K562 (cell line): ENCODE data around the gene NUB1. TPM values are rescaled to one million over a fixed set of nuclear protein-coding genes. Genes with fewer than 3 reads are reported as not detected.

Source experiments
- ATAC-seq: fragments of 200-7000 bp; cut with Tn5 transposase; 3 replicates; pipeline ENCODE4 v1.9.1; 2020; ENCODE audit warnings: moderate library complexity
- BruUV-seq: library from RNA; stranded (reverse); fragments of 400-500 nt; replicated peaks from 2 replicates; lab custom pipeline; 2021; lab: Mats Ljungman, UMichigan
- CTCF ChIA-PET: fragments of 300-600 bp; formaldehyde crosslinking; extraction: SDS; loops from one replicate; lab custom pipeline; 2021; ENCODE audit warnings: low intra/inter-chr PET ratio; lab: Yijun Ruan, JAX
- POLR2A ChIA-PET: fragments of 300-600, 350-650 bp; sonication (Branson Sonifier 250); formaldehyde crosslinking; extraction: SDS; loops from one replicate; lab custom pipeline; 2021; ENCODE audit warnings: antibody characterized with exemption, inconsistent platforms; lab: Yijun Ruan, JAX
- DNase-seq, 4 experiments: peaks; one replicate each; pipeline versions ENCODE4 v3.0.0 to v3.0.0-alpha.2; 2011 to 2018; ENCODE audit warnings: low spot score in 3 of 4, mixed read lengths in 3 of 4; ENCODE audit errors: extremely low read depth in 1 of 4
- FAIRE-seq: peaks from 2 replicates; lab custom pipeline; 2011; peaks lifted over from hg19 to GRCh38; lab: Jason Lieb, UNC
- H2AFZ ChIP-seq: 2 replicates; pipeline ENCODE4 v1.6.0; 2011; ENCODE audit warnings: low read depth, low read length, control low read depth, inconsistent platforms
- H3K27ac ChIP-seq: fragments of 200-600 bp; 3 replicates; pipeline ENCODE4 v1.8.0; 2011; ENCODE audit warnings: low read depth, mild to moderate bottlenecking, control low read depth, inconsistent platforms, low read length, moderate library complexity, mixed read lengths; ENCODE audit errors: extremely low read depth
- H3K27me3 ChIP-seq, 2 experiments: fragments of 300-600 bp in 1 of 2; 2 replicates in 1 of 2; 3 replicates in 1 of 2; pipeline versions ENCODE4 v1.6.0 to v1.8.0; 2011; ENCODE audit warnings: inconsistent platforms in 2 of 2, low read length in 2 of 2, mild to moderate bottlenecking in 1 of 2, mixed read lengths in 1 of 2, moderate library complexity in 1 of 2; ENCODE audit not compliant: control insufficient read depth in 2 of 2, insufficient read depth in 2 of 2
- H3K36me3 ChIP-seq: fragments of 300-600 bp; 3 replicates; pipeline ENCODE4 v1.8.0; 2011; ENCODE audit warnings: mild to moderate bottlenecking, low read length, inconsistent platforms; ENCODE audit not compliant: control insufficient read depth, insufficient read depth
- H3K4me1 ChIP-seq, 2 experiments: fragments of 200-600 bp in 1 of 2; replicated peaks in 1 of 2; 2 replicates in 1 of 2; 3 replicates in 1 of 2; pipeline versions ENCODE4 v1.5.1 to v1.8.0; 2011; ENCODE audit warnings: inconsistent platforms in 2 of 2, low read length in 2 of 2, mild to moderate bottlenecking in 1 of 2, mixed read lengths in 1 of 2, moderate library complexity in 1 of 2; ENCODE audit not compliant: control insufficient read depth in 2 of 2, insufficient read depth in 2 of 2
- H3K4me2 ChIP-seq: 2 replicates; pipeline ENCODE4 v1.6.1; 2011; ENCODE audit warnings: low read length, control low read depth, inconsistent platforms, mixed read lengths; ENCODE audit not compliant: insufficient read depth
- H3K4me3 ChIP-seq: fragments of 200-600 bp; sonication (generic), shearing (Covaris generic); 2 replicates; pipeline ENCODE4 v1.5.1; 2016; ENCODE audit warnings: control low read depth, inconsistent platforms
- H3K79me2 ChIP-seq: fragments of 200-600 bp; 3 replicates; pipeline ENCODE4 v1.8.0; 2011; ENCODE audit warnings: low read length, inconsistent platforms; ENCODE audit not compliant: control insufficient read depth, insufficient read depth
- H3K9ac ChIP-seq, 2 experiments: 2 replicates each; pipeline versions ENCODE4 v1.6.0 to v1.6.1; 2011; ENCODE audit warnings: low read depth in 2 of 2, low read length in 2 of 2, control low read depth in 1 of 2, inconsistent platforms in 1 of 2, mild to moderate bottlenecking in 1 of 2, mixed read lengths in 1 of 2; ENCODE audit not compliant: insufficient read depth in 1 of 2
- H3K9me1 ChIP-seq: one replicate; pipeline ENCODE4 v1.6.0; 2011; ENCODE audit warnings: inconsistent platforms, mild to moderate bottlenecking, low read length, moderate library complexity; ENCODE audit not compliant: control insufficient read depth, insufficient read depth
- H3K9me3 ChIP-seq: replicated peaks from 2 replicates; pipeline ENCODE4 v1.5.1; 2011; ENCODE audit warnings: low read depth, low read length, inconsistent platforms; ENCODE audit not compliant: control insufficient read depth, insufficient read depth
- H4K20me1 ChIP-seq: replicated peaks from 2 replicates; pipeline ENCODE4 v1.6.1; 2011; ENCODE audit warnings: low read length, inconsistent platforms, mixed read lengths; ENCODE audit not compliant: control insufficient read depth, insufficient read depth
- DACH1 ChIP-seq: fragments of 450-650 bp; IDR thresholded peaks from 2 replicates; pipeline ENCODE4 v1.6.1; 2018; ENCODE audit not compliant: partially characterized antibody
- GABPA ChIP-seq: fragments of 200-800 bp; sonication (Bioruptor generic); conservative IDR thresholded peaks from 2 replicates; pipeline ENCODE4 v1.6.1; 2016; ENCODE audit warnings: low read depth, missing genetic modification characterization, missing compliant biosample characterization
- KDM1A ChIP-seq, 2 experiments: fragments of 450-650 bp; IDR thresholded peaks; 2 replicates each; pipeline ENCODE4 v1.6.1; 2016; ENCODE audit warnings: mild to moderate bottlenecking in 2 of 2
- MXI1 ChIP-seq: IDR thresholded peaks from 2 replicates; pipeline ENCODE4 v1.6.1; 2011; ENCODE audit warnings: low read depth, mild to moderate bottlenecking, improper control_type of control experiment, low read length
- PPARD ChIP-seq: fragments of 250-450 bp; sonication (Bioruptor Pico); IDR thresholded peaks from 2 replicates; pipeline ENCODE4 v1.8.0; 2022; ENCODE audit warnings: inconsistent platforms, mild to moderate bottlenecking, moderate library complexity
- PTBP1 ChIP-seq: fragments of 200-400 bp; formaldehyde crosslinking; IDR thresholded peaks from 2 replicates; pipeline ENCODE4 v1.6.1; 2017; ENCODE audit warnings: low read depth, low read length
- RBM25 ChIP-seq: fragments of 200-400 bp; formaldehyde crosslinking; IDR thresholded peaks from 2 replicates; pipeline ENCODE4 v1.6.1; 2018; ENCODE audit warnings: low read length, low read depth, moderate library complexity; ENCODE audit not compliant: severe bottlenecking
- RNF2 ChIP-seq: sonication (generic); IDR thresholded peaks from 2 replicates; pipeline ENCODE4 v1.6.1; 2016
- SMARCC2 ChIP-seq: fragments of 450-650 bp; IDR thresholded peaks from 2 replicates; pipeline ENCODE4 v1.6.1; 2017; ENCODE audit warnings: antibody characterized with exemption, moderate library complexity, mild to moderate bottlenecking, low read depth
- TBL1XR1 ChIP-seq, 2 experiments: IDR thresholded peaks; 2 replicates each; pipeline ENCODE4 v1.6.1; 2012; ENCODE audit warnings: improper control_type of control experiment in 2 of 2, low read length in 2 of 2, mild to moderate bottlenecking in 1 of 2
- ZBTB8A ChIP-seq: fragments of 450-650 bp; IDR thresholded peaks from 2 replicates; pipeline ENCODE4 v1.6.1; 2018; ENCODE audit warnings: mild to moderate bottlenecking, moderate library complexity; ENCODE audit not compliant: partially characterized antibody
- ZNF282 ChIP-seq: sonication (generic); formaldehyde crosslinking; IDR thresholded peaks from 2 replicates; pipeline ENCODE4 v1.8.1; 2023; ENCODE audit warnings: missing genetic modification reagents
- ZNF551 ChIP-seq: fragments of 250-450 bp; sonication (Bioruptor Pico); IDR thresholded peaks from 2 replicates; pipeline ENCODE4 v1.5.0; 2021; ENCODE audit warnings: mild to moderate bottlenecking, moderate library complexity
- ZNF586 ChIP-seq: fragments of 450-650 bp; formaldehyde crosslinking; conservative IDR thresholded peaks from 2 replicates; pipeline ENCODE4 v1.4.0; 2020; ENCODE audit warnings: mild to moderate bottlenecking, moderate library complexity
- ZNF75A ChIP-seq: fragments of 450-650 bp; formaldehyde crosslinking; IDR thresholded peaks from 2 replicates; pipeline ENCODE4 v1.4.0; 2020; ENCODE audit warnings: mild to moderate bottlenecking
- WGBS: fragments of 100-300 bp; shearing (Covaris generic); methylation state at CpG from one replicate; pipeline ENCODE4 v1.1.6; 2016; ENCODE audit warnings: low coverage, mixed read lengths; ENCODE audit not compliant: insufficient coverage; ENCODE audit errors: missing lambda C conversion rate; 5-methylcytosine and 5-hydroxymethylcytosine counted together
- in situ Hi-C: fragments of 300-500 bp; cut with MboI; formaldehyde crosslinking; loops from 4 replicates; pipeline ENCODE4 v1.15.0; 2018; ENCODE audit warnings: inconsistent platforms, mixed read lengths
- intact Hi-C: fragments of 100-400 bp; cut with micrococcal nuclease; formaldehyde crosslinking; loops from 2 replicates; pipeline ENCODE4 v1.14.2; 2022
- polyA plus RNA-seq, 8 experiments: library from polyadenylated mRNA; depleted of rRNA in 4 of 8; stranded (reverse) in 5 of 8; unstranded in 3 of 8; fragments of >200 nt; fragmentation: Nextera tagmentation in 2 of 8; fragmentation: Illumina TruSeq in 1 of 8; extraction: Ambion mirVana in 2 of 8; extraction: Trizol in 1 of 8; gene quantifications; 2 replicates each; pipeline versions ENCODE4 v1.2.1 to v1.2.3, GENCODE V29; 2011 to 2014; ENCODE audit warnings: inconsistent platforms in 1 of 8, missing spikeins in 1 of 8
- total RNA-seq, 7 experiments: library from RNA; depleted of rRNA in 6 of 7; stranded (reverse); fragments of >200 nt in 6 of 7; fragmentation: Illumina TruSeq in 2 of 7; extraction: Trizol in 2 of 7; gene quantifications; 2 replicates each; pipeline versions ENCODE4 v1.2.1 to v1.2.3, GENCODE V29; 2011 to 2021; ENCODE audit warnings: low replicate concordance in 1 of 7
- TF ChIP-seq, protein P1 (sequence below): fragments of 250-450 bp; sonication (Bioruptor Pico); IDR thresholded peaks from 2 replicates; pipeline ENCODE4 v1.5.1; 2021; ENCODE audit warnings: mild to moderate bottlenecking
- TF ChIP-seq, protein P2 (sequence below): sonication (generic); formaldehyde crosslinking; IDR thresholded peaks from 2 replicates; pipeline ENCODE4 v1.8.0; 2022; ENCODE audit warnings: mild to moderate bottlenecking, missing genetic modification reagents
- TF ChIP-seq, protein P3 (sequence below): fragments of 250-450 bp; sonication (Bioruptor Pico); IDR thresholded peaks from 2 replicates; pipeline ENCODE4 v1.5.0; 2021

Gene NUB1
- total and polyA plus RNA-seq, 9 of the 15 experiments (the other 6 are each of a cell fraction or from before 2014, with no cell fraction given): 43.2 to 159 (median 85.2) TPM

DNA sequence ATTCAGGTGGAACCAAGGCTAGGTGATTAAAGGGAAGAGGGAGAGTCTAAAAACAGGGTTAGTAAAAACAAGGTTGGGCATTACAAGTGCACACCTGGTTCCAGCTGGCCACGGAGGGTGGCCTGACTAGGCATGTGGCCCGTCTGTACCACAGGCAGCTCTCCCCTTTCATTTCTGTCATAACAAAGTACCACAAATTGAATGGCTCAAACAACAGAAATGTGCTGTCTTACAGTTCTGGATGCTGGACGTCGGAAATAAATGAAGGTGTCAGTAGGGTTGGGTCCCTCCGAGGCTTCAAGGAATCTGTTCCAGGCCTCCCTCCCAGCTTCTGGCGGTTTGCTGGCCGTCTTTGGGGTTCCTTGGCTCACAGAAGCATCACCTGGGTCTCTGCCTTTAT lies 81.6 kb downstream of the NUB1 start:
- H3K9me1 ChIP-seq: no peaks in the 10 kb centered on the region
- H3K79me2 ChIP-seq: no peaks in the 10 kb centered on the region
- no peak overlapping the region for H3K4me3 ChIP-seq
- WGBS: 9% methylated on average over 7 of the region's 7 CpGs
- H4K20me1 ChIP-seq: no peaks in the 10 kb centered on the region
- peaks cover 0 to 8% of the 10 kb centered on the region in 2 experiments; a peak in 2 of 5 replicates for H3K4me1 ChIP-seq
- CTCF ChIA-PET: no interaction called here
- BruUV-seq: no TSS peak
- H3K36me3 ChIP-seq: no peaks in the 10 kb centered on the region
- no peak overlapping the region for H3K4me2 ChIP-seq
- ATAC-seq: no peak
- no peak overlapping the region for H2AFZ ChIP-seq
- peaks cover 21% of the 10 kb centered on the region for H3K9me3 ChIP-seq
- in situ Hi-C loops (no loop called here), intact Hi-C loops (no loop called here)
- no peak for DNase-seq
- TF ChIP-seq ZBTB8A (no peak), ZNF551 (CRISPR knock-in tag) (no peak), ZNF586 (no peak), MXI1 (no peak), PTBP1 (no peak), ZNF75A (CRISPR knock-in tag) (no peak), GABPA (tag) (no peak), TBL1XR1 (IDR thresholded peaks at IDR 0.05; ENCODE audit: low read length in 2 of 2) (no peak), RNF2 (no peak), DACH1 (no peak), KDM1A (IDR thresholded peaks at IDR 0.05) (no peak), SMARCC2 (no peak), ZNF282 (CRISPR knock-in tag) (no peak), RBM25 (no peak), PPARD (CRISPR knock-in tag) (no peak)
- TF ChIP-seq, protein P1, sequence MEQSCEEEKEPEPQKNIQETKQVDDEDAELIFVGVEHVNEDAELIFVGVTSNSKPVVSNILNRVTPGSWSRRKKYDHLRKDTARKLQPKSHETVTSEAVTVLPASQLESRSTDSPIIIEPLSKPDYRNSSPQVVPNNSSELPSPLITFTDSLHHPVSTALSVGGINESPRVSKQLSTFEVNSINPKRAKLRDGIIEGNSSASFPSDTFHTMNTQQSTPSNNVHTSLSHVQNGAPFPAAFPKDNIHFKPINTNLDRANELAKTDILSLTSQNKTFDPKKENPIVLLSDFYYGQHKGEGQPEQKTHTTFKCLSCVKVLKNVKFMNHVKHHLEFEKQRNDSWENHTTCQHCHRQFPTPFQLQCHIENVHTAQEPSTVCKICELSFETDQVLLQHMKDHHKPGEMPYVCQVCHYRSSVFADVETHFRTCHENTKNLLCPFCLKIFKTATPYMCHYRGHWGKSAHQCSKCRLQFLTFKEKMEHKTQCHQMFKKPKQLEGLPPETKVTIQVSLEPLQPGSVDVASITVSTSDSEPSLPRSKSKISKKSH (CRISPR knock-in tag): no peak
- TF ChIP-seq, protein P2, sequence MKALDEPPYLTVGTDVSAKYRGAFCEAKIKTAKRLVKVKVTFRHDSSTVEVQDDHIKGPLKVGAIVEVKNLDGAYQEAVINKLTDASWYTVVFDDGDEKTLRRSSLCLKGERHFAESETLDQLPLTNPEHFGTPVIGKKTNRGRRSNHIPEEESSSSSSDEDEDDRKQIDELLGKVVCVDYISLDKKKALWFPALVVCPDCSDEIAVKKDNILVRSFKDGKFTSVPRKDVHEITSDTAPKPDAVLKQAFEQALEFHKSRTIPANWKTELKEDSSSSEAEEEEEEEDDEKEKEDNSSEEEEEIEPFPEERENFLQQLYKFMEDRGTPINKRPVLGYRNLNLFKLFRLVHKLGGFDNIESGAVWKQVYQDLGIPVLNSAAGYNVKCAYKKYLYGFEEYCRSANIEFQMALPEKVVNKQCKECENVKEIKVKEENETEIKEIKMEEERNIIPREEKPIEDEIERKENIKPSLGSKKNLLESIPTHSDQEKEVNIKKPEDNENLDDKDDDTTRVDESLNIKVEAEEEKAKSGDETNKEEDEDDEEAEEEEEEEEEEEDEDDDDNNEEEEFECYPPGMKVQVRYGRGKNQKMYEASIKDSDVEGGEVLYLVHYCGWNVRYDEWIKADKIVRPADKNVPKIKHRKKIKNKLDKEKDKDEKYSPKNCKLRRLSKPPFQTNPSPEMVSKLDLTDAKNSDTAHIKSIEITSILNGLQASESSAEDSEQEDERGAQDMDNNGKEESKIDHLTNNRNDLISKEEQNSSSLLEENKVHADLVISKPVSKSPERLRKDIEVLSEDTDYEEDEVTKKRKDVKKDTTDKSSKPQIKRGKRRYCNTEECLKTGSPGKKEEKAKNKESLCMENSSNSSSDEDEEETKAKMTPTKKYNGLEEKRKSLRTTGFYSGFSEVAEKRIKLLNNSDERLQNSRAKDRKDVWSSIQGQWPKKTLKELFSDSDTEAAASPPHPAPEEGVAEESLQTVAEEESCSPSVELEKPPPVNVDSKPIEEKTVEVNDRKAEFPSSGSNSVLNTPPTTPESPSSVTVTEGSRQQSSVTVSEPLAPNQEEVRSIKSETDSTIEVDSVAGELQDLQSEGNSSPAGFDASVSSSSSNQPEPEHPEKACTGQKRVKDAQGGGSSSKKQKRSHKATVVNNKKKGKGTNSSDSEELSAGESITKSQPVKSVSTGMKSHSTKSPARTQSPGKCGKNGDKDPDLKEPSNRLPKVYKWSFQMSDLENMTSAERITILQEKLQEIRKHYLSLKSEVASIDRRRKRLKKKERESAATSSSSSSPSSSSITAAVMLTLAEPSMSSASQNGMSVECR (CRISPR knock-in tag): no peak
- TF ChIP-seq, protein P3, sequence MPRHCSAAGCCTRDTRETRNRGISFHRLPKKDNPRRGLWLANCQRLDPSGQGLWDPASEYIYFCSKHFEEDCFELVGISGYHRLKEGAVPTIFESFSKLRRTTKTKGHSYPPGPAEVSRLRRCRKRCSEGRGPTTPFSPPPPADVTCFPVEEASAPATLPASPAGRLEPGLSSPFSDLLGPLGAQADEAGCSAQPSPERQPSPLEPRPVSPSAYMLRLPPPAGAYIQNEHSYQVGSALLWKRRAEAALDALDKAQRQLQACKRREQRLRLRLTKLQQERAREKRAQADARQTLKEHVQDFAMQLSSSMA: no peak
- H3K27ac ChIP-seq: no peak overlapping the region
- FAIRE-seq: no peak
- H3K27me3 ChIP-seq: peaks cover 4 to 25% of the 10 kb centered on the region in 2 experiments; a peak in 3 of 5 replicates
- H3K9ac ChIP-seq: no peak overlapping the region
- POLR2A ChIA-PET: interaction anchor here (0.5 to 0.9 kb wide), 2 partner anchors 8 to 11 kb away, joined by 4 to 5 read pairs; no protein-coding TSS in a partner anchor
